Measurements from ENCODE around the gene AGRP. TPM values are rescaled to one million over a fixed set of nuclear protein-coding genes. Genes with fewer than 3 reads are reported as not detected.
A peak's percentile ranks its signal among the peaks of the same experiment; 100 is the strongest.

AGRP gene
- total RNA-seq, 2 donors from 2014 or later, result 1.5 TPM; not detected in 1

GRCh38 chr16:67445913-67446907 lies 37.1 kb downstream of the AGRP start:
- Histone ChIP-seq H3K9me3 (no peaks in the 10 kb centered on the region), H3K27me3 (replicated peaks; ENCODE audit: insufficient read depth) (no peaks in the 10 kb centered on the region), H3K27ac (peak overlapping the region in 1 of 2 donors; percentile 32), H3K4me1 (replicated peaks) (peaks cover 41% of the 10 kb centered on the region), H3K4me3 (no peak overlapping the region), H3K36me3 (no peaks in the 10 kb centered on the region)
- no peak for TF ChIP-seq CTCF (IDR thresholded peaks at IDR 0.05)
- no peak for TF ChIP-seq POLR2A (IDR thresholded peaks at IDR 0.05)
- TF ChIP-seq POLR2AphosphoS5 (IDR thresholded peaks at IDR 0.05), result no peak
- intact Hi-C loops (cut with DNase I), result no loop called here
- no peak for DNase-seq (ENCODE audit: low spot score)
- 67% methylated on average over 12 of the region's 12 CpGs for WGBS

GRCh38 chr16:67445441-67445912 lies 37.9 kb downstream of the AGRP start:
- no peaks in the 10 kb centered on the region for H3K9me3 ChIP-seq
- intact Hi-C loops (cut with DNase I), result no loop called here
- H3K27me3 ChIP-seq (replicated peaks; ENCODE audit: insufficient read depth), result no peaks in the 10 kb centered on the region
- TF ChIP-seq POLR2A (IDR thresholded peaks at IDR 0.05) (no peak), CTCF (IDR thresholded peaks at IDR 0.05) (no peak), POLR2AphosphoS5 (IDR thresholded peaks at IDR 0.05) (no peak)
- 67% methylated on average over 3 of the region's 3 CpGs for WGBS
- peaks cover 42% of the 10 kb centered on the region for H3K4me1 ChIP-seq (replicated peaks)
- peak overlapping the region in 1 of 2 donors; percentile 32 for H3K27ac ChIP-seq
- H3K36me3 ChIP-seq, result no peaks in the 10 kb centered on the region
- H3K4me3 ChIP-seq, result no peak overlapping the region
- DNase-seq (ENCODE audit: low spot score), result no peak

- Histone ChIP-seq H3K4me3 (no peak overlapping the region), H3K36me3 (no peaks in the 10 kb centered on the region), H3K27ac (peak overlapping the region in 1 of 2 donors; percentile 32), H3K9me3 (no peaks in the 10 kb centered on the region), H3K27me3 (replicated peaks; ENCODE audit: insufficient read depth) (no peaks in the 10 kb centered on the region), H3K4me1 (replicated peaks) (peaks cover 40% of the 10 kb centered on the region)
- intact Hi-C loops (cut with DNase I), result no loop called here
- DNase-seq (ENCODE audit: low spot score), result no peak
- TF ChIP-seq POLR2AphosphoS5 (IDR thresholded peaks at IDR 0.05) (no peak), CTCF (IDR thresholded peaks at IDR 0.05) (no peak), POLR2A (IDR thresholded peaks at IDR 0.05) (no peak)
- 82% methylated on average over 7 of the region's 7 CpGs for WGBS
Measured at GRCh38 chr16:67445126-67445426, 38.3 kb downstream of the AGRP start.

GRCh38 chr16:67444259-67445125 lies 38.9 kb downstream of the AGRP start:
- Histone ChIP-seq H3K27ac (peak overlapping the region in 1 of 2 donors; percentile 81), H3K4me3 (no peak overlapping the region), H3K4me1 (replicated peaks) (peaks cover 35% of the 10 kb centered on the region), H3K27me3 (replicated peaks; ENCODE audit: insufficient read depth) (no peaks in the 10 kb centered on the region), H3K36me3 (no peaks in the 10 kb centered on the region), H3K9me3 (no peaks in the 10 kb centered on the region)
- no peak for DNase-seq (ENCODE audit: low spot score)
- 76% methylated on average over 22 of the region's 22 CpGs for WGBS
- intact Hi-C loops (cut with DNase I), result no loop called here
- TF ChIP-seq CTCF (IDR thresholded peaks at IDR 0.05) (no peak), POLR2AphosphoS5 (IDR thresholded peaks at IDR 0.05) (no peak), POLR2A (IDR thresholded peaks at IDR 0.05) (no peak)
